HUES64 (cell line): Measurements from ENCODE around the gene THPO.

ENCODE experiments used
- H3K27ac ChIP-seq: 2 replicates; pipeline ENCODE4 v1.7.0; 2013; ENCODE audit warnings: low read depth, low read length, inconsistent platforms
- H3K27me3 ChIP-seq: 2 replicates; pipeline ENCODE4 v1.6.1; 2013; ENCODE audit warnings: mild to moderate bottlenecking, low read length; ENCODE audit not compliant: insufficient read depth
- H3K36me3 ChIP-seq: 2 replicates; pipeline ENCODE4 v1.6.1; 2013; ENCODE audit warnings: mild to moderate bottlenecking, low read length; ENCODE audit not compliant: insufficient read depth
- H3K4me1 ChIP-seq: 2 replicates; pipeline ENCODE4 v1.6.1; 2013; ENCODE audit warnings: mild to moderate bottlenecking, low read length, moderate library complexity; ENCODE audit not compliant: insufficient read depth
- H3K4me3 ChIP-seq: 2 replicates; pipeline ENCODE4 v1.5.1; 2013; ENCODE audit warnings: mild to moderate bottlenecking, low read length, moderate library complexity
- H3K9ac ChIP-seq: 2 replicates; pipeline ENCODE4 v1.6.1; 2013; ENCODE audit warnings: mild to moderate bottlenecking, low read depth, low read length
- H3K9me3 ChIP-seq: 2 replicates; pipeline ENCODE4 v1.6.1; 2013; ENCODE audit warnings: low read depth, low read length; ENCODE audit not compliant: insufficient read depth
- WGBS: fragments of 150-250, 120-280 bp; methylation state at CpG from one replicate; pipeline ENCODE4 v1.1.7; 2013; ENCODE audit warnings: missing lambda C conversion rate; 5-methylcytosine and 5-hydroxymethylcytosine counted together

Gene THPO

GRCh38 chr3:184325269-184325668 is 52.7 kb downstream of the THPO start:
- Histone ChIP-seq H3K4me1 (no peaks in the 10 kb centered on the region), H3K4me3 (no peak overlapping the region), H3K9me3 (no peaks in the 10 kb centered on the region), H3K36me3 (peaks cover 100% of the 10 kb centered on the region), H3K27ac (no peak overlapping the region), H3K9ac (no peak overlapping the region), H3K27me3 (no peaks in the 10 kb centered on the region)
- 94% methylated on average over 13 of the region's 13 CpGs for WGBS

- Histone ChIP-seq H3K9ac (no peak overlapping the region), H3K27me3 (no peaks in the 10 kb centered on the region), H3K36me3 (peaks cover 99% of the 10 kb centered on the region), H3K9me3 (no peaks in the 10 kb centered on the region), H3K27ac (no peak overlapping the region), H3K4me3 (no peak overlapping the region), H3K4me1 (no peaks in the 10 kb centered on the region)
- 96% methylated on average over 8 of the region's 8 CpGs for WGBS
Measured at GRCh38 chr3:184323696-184324095, 54.3 kb downstream of the THPO start.

GRCh38 chr3:184322731-184323487 is 55.1 kb downstream of the THPO start:
- H3K4me1 ChIP-seq = no peaks in the 10 kb centered on the region
- peaks cover 97% of the 10 kb centered on the region for H3K36me3 ChIP-seq
- H3K4me3 ChIP-seq = no peak overlapping the region
- no peaks in the 10 kb centered on the region for H3K9me3 ChIP-seq
- 96% methylated on average over 20 of the region's 20 CpGs for WGBS
- no peak overlapping the region for H3K9ac ChIP-seq
- no peak overlapping the region for H3K27ac ChIP-seq
- H3K27me3 ChIP-seq = no peaks in the 10 kb centered on the region
